ENCODE results near the gene PNN.

DNA sequence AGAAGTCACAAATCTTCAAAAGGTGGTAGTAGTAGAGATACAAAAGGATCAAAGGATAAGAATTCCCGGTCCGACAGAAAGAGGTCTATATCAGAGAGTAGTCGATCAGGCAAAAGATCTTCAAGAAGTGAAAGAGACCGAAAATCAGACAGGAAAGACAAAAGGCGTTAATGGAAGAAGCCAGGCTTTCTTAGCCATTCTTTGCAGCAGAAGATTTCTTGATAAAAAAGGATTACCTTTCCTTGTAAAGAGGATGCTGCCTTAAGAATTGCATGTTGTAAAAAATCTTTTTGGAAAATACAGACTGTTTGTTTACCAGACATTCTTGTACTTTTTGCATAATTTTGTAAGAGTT, 6.6 kb downstream of the PNN start:
- TF ChIP-seq POLR2A (IDR thresholded peaks at IDR 0.05; ENCODE audit: extremely low read depth, insufficient read length) = no peak
- TF ChIP-seq, protein P1, sequence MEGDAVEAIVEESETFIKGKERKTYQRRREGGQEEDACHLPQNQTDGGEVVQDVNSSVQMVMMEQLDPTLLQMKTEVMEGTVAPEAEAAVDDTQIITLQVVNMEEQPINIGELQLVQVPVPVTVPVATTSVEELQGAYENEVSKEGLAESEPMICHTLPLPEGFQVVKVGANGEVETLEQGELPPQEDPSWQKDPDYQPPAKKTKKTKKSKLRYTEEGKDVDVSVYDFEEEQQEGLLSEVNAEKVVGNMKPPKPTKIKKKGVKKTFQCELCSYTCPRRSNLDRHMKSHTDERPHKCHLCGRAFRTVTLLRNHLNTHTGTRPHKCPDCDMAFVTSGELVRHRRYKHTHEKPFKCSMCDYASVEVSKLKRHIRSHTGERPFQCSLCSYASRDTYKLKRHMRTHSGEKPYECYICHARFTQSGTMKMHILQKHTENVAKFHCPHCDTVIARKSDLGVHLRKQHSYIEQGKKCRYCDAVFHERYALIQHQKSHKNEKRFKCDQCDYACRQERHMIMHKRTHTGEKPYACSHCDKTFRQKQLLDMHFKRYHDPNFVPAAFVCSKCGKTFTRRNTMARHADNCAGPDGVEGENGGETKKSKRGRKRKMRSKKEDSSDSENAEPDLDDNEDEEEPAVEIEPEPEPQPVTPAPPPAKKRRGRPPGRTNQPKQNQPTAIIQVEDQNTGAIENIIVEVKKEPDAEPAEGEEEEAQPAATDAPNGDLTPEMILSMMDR (IDR thresholded peaks at IDR 0.05; ENCODE audit: low read depth, low read length) = no peak
